HG02623 (cell line): ENCODE measurements around the gene MBNL2.

ENCODE experiments used
- ATAC-seq: cut with Tn5 transposase; IDR thresholded peaks from one replicate; pipeline ENCODE4 v1.9.1; 2021; ENCODE audit warnings: moderate library complexity; ENCODE audit not compliant: unreplicated experiment

MBNL2 gene

DNA sequence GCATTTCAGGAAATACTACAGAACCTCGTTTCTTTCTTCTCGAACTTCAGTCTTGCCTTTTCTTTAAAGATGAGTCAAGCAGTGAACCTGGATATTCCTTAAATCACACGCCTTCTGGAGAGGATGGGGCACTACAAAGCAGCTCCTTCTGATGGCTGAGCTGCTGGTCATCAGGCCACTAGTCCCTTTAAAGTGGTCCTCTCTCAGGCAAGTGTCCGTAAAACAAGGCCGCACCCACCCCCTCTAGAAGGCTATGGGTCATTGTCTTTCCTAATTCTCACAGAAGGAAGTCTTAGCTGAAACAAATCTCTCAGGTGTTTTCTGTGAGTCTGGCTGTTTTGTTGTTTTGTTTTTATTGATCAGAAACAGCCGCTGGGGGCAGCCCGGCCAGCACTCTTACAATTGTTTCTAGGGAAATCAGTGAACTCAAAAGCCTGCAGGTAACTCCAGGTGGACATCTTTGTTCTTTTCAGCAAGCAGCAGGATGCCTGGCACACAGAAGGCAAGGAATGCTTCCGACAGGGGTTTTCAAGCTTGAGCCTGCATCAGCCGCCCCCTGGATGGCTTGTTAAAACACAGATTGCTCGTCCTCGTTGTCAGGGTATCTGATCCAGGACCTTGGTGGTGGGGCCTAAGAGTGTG is 45.4 kb downstream of the MBNL2 start:
- no peak for ATAC-seq

DNA sequence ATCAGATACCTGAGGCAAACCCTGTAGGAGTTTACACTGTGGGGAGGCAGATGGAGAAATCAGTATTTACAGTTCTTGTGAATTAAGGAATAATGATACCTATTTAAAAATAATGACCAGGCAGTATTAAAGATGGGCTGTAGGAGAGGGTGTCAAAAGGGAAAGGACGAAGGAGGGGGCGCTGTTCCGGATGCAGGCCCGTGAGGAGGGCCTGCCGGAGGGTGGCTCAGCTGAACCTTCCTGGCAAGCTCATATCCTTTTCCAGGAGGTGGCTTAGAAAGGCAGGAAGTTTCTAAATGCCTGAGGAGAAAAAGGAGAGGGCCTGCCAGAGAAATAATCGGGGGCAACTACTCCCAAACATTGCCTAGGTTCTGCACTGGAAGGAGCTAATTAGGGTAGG is 46.6 kb downstream of the MBNL2 start:
- ATAC-seq: no peak

GRCh38 chr13:97269603-97270002 is 47.5 kb downstream of the MBNL2 start:
- no peak for ATAC-seq

GRCh38 chr13:97272526-97272925 is 50.4 kb downstream of the MBNL2 start:
- ATAC-seq: no peak

DNA sequence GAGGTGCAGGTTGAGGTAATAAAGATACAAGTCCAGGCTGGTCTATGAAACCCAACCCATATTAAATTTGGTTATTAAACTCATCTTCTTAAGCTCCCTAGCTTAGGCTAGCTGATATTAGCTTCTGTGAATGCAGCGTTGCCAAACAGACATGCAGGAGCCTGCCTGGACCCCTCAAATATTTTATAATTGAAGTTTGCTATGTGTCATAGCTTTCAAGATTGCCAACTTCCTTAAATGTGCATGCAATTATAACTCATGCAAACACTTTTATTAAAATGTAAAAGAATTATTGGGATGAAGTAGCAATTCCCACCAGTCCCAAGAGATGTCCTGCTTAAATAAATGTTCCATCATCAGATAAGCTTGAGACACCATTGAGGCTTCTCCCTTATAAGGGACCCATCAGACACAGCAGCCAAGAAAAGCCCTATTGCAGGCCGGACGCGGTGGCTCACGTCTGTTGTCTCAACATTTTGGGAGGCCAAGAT is 51.3 kb downstream of the MBNL2 start:
- no peak for ATAC-seq

- no peak for ATAC-seq
Observed at GRCh38 chr13:97274829-97275649, 52.9 kb downstream of the MBNL2 start.

DNA sequence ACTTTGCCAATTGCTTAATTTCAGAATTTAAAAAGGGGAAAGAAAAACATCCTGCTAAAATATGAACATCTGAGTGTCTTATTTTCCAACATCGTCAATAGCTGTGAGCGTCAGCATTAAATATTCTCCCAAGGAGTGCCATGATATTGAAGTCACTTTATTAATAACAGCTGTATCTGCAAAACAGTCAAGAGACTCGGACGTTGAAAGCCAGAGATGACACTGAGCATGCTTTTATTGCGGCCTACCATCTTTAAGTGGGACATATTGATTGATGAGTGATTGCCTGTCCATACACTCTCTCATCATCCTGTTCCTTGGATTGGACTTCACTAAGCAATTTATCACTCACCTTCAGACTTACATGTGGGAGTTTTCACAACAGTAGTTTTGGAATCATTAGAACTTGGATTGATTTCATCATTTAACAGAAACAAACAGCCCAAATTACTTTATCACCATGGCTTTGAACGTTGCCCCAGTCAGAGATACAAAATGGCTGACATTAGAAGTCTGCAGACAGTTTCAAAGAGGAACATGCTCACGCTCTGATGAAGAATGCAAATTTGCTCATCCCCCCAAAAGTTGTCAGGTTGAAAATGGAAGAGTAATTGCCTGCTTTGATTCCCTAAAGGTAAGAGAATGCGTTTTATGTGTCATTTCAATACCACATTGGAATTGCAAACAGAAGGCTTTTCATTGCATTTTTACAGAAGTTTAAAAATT is 53.8 kb downstream of the MBNL2 start:
- no peak for ATAC-seq

GRCh38 chr13:97276862-97277269 is 54.7 kb downstream of the MBNL2 start:
- no peak for ATAC-seq

GRCh38 chr13:97278435-97279411 is 56.6 kb downstream of the MBNL2 start:
- ATAC-seq: no peak

DNA sequence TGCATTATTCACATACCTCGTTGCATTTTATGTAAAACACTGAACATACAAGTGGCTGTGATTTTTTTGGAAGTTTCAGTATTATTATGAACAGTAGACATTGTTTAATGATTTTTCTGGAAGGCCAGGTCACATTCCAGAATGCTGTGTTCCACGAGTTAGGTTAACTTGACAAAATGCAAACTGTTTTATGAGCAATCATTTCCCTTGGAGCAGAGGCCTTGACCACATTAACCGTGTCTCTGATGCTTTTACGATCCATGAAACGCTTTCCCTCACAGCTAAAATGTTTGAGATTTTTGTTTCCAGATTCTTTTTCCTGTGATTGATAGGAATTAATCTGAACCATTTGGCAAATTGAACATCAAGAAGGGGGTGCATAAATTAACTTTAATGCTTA is 57.8 kb downstream of the MBNL2 start:
- ATAC-seq: no peak

- no peak for ATAC-seq
Observed at GRCh38 chr13:97280478-97280877, 58.3 kb downstream of the MBNL2 start.

DNA sequence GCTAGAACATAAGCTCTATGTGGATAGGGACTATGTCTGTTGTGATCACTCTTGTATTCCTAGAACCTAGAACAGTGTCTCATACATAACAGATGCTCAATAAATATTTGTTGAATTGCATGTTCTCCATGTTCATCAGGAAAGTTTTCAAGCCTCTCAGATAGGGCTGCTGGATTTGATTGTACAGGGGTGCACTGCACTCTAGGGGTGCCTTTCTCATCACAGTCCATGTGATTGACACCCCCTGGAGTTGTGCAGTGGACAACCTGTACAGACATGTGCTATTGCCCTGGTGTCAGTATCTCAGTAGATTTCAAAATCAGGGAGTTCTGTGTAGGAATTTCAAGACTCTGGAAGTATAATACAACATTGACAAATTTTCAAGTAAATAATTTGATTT is 58.9 kb downstream of the MBNL2 start:
- no peak for ATAC-seq

GRCh38 chr13:97282705-97283104 is 60.6 kb downstream of the MBNL2 start:
- no peak for ATAC-seq

- no peak for ATAC-seq
Observed at GRCh38 chr13:97283888-97284287, 61.8 kb downstream of the MBNL2 start.

DNA sequence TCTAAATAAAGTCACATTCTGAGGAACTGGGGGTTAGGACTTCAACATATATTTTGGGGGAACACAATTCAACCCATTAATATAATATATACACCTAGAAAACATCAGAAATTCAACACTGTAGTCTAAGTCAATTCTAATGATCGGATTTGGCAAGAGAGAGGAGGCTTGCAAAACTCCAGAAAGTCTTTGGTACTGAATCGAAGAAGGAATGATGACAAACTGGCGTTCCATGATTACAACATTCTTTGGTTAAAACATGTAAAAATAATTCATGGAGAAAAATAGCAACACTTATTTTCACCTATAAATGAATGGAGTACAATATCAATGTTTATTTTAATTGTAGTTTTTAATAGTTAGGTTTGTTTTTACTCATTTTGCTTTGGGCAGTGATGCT is 62.4 kb downstream of the MBNL2 start:
- no peak for ATAC-seq

DNA sequence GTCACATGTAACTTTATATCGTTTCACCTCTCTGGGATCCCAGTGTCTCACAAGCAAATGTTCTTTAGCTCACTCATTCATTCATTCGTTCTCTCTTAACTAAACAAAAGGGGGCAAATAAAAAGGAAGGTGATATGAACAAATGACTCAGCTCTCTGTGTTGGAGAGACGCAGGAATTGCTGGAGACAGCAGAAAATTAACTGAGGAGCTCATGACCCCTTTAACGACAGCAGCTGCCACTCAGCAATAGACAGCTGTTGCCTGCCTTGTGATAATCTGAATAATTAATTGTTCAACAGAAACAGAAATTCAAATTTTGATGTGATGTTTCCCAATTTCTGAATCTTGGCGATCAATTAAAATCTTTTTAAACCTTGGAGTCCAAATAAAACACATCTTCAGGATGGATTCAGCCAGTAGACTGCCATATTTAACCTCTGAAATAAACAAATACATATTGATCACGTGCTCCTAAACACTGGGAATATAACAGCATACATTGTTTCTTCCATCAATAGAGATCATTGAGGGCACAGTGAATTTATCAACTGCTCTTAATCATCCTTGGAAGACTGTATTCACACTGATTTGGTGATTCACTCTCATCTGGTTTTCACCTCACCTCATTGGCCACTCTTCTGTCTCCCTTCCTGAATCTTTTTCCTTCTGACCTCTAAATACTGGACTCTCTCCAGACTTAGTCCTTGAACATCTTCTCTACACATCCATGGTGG is 63.3 kb downstream of the MBNL2 start:
- ATAC-seq: no peak

DNA sequence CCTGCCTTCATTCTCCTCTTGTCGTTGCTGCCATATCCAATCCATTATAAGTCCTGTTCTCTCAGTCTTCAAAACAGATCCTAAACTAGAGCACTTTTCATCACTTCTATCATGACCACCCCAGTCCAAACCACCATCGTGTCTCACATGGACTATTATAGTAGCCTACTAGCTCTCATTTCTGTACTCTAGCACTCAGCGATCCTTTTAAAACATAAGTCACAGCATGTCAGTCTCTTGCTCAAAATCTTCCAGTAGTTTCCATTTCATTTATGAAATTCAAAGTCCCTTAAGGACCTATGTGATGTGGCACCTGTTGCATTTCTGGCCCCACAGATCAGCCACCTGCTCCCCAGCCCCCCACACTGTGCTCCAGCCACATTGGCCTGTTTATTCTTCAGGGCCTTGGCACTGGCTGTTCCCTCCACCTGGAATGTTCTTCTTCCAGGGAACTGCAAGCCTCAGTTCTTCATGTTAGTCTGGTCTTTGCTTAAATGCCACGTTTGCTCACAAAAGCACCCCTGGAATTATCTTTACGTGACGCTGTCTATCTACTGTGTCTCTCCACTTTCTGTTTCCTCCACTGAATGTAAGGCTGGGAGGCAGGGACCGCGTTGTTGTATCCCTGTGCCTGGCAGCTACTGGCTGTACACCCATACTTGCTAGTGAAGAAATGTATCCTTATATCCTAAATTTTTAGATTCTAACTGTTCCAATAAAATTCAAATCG is 64.3 kb downstream of the MBNL2 start:
- no peak for ATAC-seq

DNA sequence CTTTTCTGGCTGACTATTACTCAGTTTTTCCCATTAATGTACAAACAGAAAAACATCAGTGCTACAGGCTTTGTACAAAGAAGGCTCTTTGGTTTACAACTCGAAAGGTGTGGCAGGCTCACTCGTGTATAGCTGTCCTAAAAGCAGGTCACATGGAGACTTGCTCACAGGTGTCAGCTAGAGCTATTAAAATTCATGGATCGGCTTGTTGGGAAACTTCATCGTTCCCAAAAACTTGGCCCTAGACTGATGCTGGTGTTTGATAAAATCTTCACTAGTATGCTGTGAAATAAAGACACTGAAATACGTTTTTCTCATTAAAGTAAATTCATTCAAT is 64.9 kb downstream of the MBNL2 start:
- no peak for ATAC-seq

DNA sequence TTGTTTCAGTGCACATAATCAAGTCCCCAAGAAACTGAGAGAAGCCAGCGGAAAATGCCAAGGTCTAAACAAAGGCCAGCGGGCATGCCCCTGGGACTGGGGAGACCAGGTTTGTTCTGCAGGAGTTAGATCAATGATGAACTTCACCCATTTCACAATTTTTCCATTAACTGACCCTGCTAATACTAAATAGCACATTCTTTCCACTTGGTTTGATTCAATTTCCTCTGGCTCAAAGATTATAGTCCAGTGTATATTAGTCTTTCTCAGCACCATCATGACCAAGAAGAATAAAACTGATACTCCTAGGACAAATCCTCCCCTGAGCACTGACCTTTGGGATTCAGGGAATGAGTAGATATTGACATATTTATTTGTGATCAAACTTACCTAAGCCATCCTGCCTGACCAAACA is 66.4 kb downstream of the MBNL2 start:
- no peak for ATAC-seq
